IMR-90 (cell line): ENCODE data around the gene ULK2. TPM values are rescaled to one million over a fixed set of nuclear protein-coding genes. Genes with fewer than 3 reads are reported as not detected.

Experiments
- ATAC-seq: fragments of 200-7000 bp; cut with Tn5 transposase; 2 replicates; pipeline ENCODE4 v1.9.1; 2020; ENCODE audit warnings: low read depth, mild to moderate bottlenecking, moderate library complexity
- BruUV-seq: library from RNA; stranded (reverse); fragments of 400-500 nt; replicated peaks from 2 replicates; lab custom pipeline; 2021; lab: Mats Ljungman, UMichigan
- CTCF ChIA-PET: fragments of 300-600 bp; formaldehyde crosslinking; extraction: SDS; loops from one replicate; lab custom pipeline; 2021; ENCODE audit warnings: antibody characterized with exemption; lab: Yijun Ruan, JAX
- POLR2A ChIA-PET: fragments of 300-600 bp; sonication (Branson Sonifier 250); formaldehyde crosslinking; loops from one replicate; lab custom pipeline; 2022; ENCODE audit warnings: antibody characterized with exemption; ENCODE audit not compliant: unreplicated experiment; lab: Charles Lee
- DNase-seq: peaks from one replicate; pipeline ENCODE4 v3.0.0; 2013
- H2AFZ ChIP-seq: replicated peaks from 2 replicates; pipeline ENCODE3; 2013; ENCODE audit warnings: low read length, mild to moderate bottlenecking; ENCODE audit not compliant: poor library complexity
- H2AK5ac ChIP-seq: 2 replicates; pipeline ENCODE4 v1.6.1; 2013; ENCODE audit warnings: low read depth, low read length, inconsistent platforms
- H2AK9ac ChIP-seq: replicated peaks from 2 replicates; pipeline ENCODE3; 2013; ENCODE audit warnings: mild to moderate bottlenecking, low read depth, low read length, moderate library complexity; ENCODE audit not compliant: poor library complexity
- H2BK120ac ChIP-seq: 2 replicates; pipeline ENCODE4 v1.6.1; 2013; ENCODE audit warnings: low read depth, low read length, inconsistent platforms
- H2BK15ac ChIP-seq: 3 replicates; pipeline ENCODE4 v1.6.1; 2013; ENCODE audit warnings: low read depth, low read length, inconsistent platforms
- H2BK20ac ChIP-seq: 2 replicates; pipeline ENCODE4 v1.6.1; 2013; ENCODE audit warnings: low read depth, mild to moderate bottlenecking, inconsistent platforms, low read length, moderate library complexity
- H2BK5ac ChIP-seq: 2 replicates; pipeline ENCODE4 v1.6.1; 2013; ENCODE audit warnings: mild to moderate bottlenecking, low read depth, low read length, inconsistent platforms; ENCODE audit not compliant: poor library complexity, severe bottlenecking
- H3K14ac ChIP-seq: replicated peaks from 2 replicates; pipeline ENCODE4 v1.6.1; 2013; ENCODE audit warnings: low read depth, low read length, inconsistent platforms
- H3K18ac ChIP-seq: 2 replicates; pipeline ENCODE4 v1.6.1; 2013; ENCODE audit warnings: low read depth, low read length, control low read depth
- H3K23ac ChIP-seq: 2 replicates; pipeline ENCODE4 v1.6.1; 2013; ENCODE audit warnings: low read depth, low read length, inconsistent platforms
- H3K27ac ChIP-seq: 2 replicates; pipeline ENCODE4 v1.5.1; 2013; ENCODE audit warnings: mild to moderate bottlenecking, control low read depth, low read length; ENCODE audit not compliant: insufficient read depth
- H3K27me3 ChIP-seq: 2 replicates; pipeline ENCODE4 v1.6.1; 2013; ENCODE audit warnings: low read length; ENCODE audit not compliant: control insufficient read depth, insufficient read depth
- H3K36me3 ChIP-seq: 2 replicates; pipeline ENCODE4 v1.6.1; 2013; ENCODE audit warnings: low read length, mixed read lengths; ENCODE audit not compliant: control insufficient read depth, insufficient read depth
- H3K4ac ChIP-seq: 2 replicates; pipeline ENCODE4 v1.6.1; 2013; ENCODE audit warnings: low read depth, low read length, inconsistent platforms
- H3K4me1 ChIP-seq: 2 replicates; pipeline ENCODE4 v1.6.1; 2013; ENCODE audit warnings: low read length, mixed read lengths; ENCODE audit not compliant: control insufficient read depth, insufficient read depth
- H3K4me2 ChIP-seq: 2 replicates; pipeline ENCODE4 v1.6.1; 2013; ENCODE audit warnings: low read depth, mild to moderate bottlenecking, control low read depth, low read length, moderate library complexity
- H3K4me3 ChIP-seq: 2 replicates; pipeline ENCODE4 v1.5.1; 2013; ENCODE audit warnings: low read depth, mild to moderate bottlenecking, control low read depth, low read length, moderate library complexity; ENCODE audit not compliant: insufficient read depth
- H3K56ac ChIP-seq: 2 replicates; pipeline ENCODE4 v1.6.1; 2013; ENCODE audit warnings: low read length, inconsistent platforms; ENCODE audit not compliant: insufficient read depth; ENCODE audit errors: extremely low read depth
- H3K79me1 ChIP-seq, 2 experiments: 2 replicates each; pipeline ENCODE4 v1.6.1; 2013; ENCODE audit warnings: low read length in 2 of 2, inconsistent platforms in 1 of 2, low read depth in 1 of 2
- H3K9ac ChIP-seq: 2 replicates; pipeline ENCODE4 v1.6.1; 2013; ENCODE audit warnings: low read depth, low read length, control low read depth
- H3K9me1 ChIP-seq: 2 replicates; pipeline ENCODE4 v1.6.1; 2013; ENCODE audit warnings: low read length, inconsistent platforms; ENCODE audit not compliant: insufficient read depth
- H3K9me3 ChIP-seq: 2 replicates; pipeline ENCODE4 v1.6.1; 2013; ENCODE audit warnings: low read length; ENCODE audit not compliant: control insufficient read depth, insufficient read depth
- H4K20me1 ChIP-seq: 2 replicates; pipeline ENCODE4 v1.6.1; 2013; ENCODE audit warnings: low read length, inconsistent platforms; ENCODE audit not compliant: insufficient read depth
- H4K5ac ChIP-seq: 2 replicates; pipeline ENCODE4 v1.6.1; 2013; ENCODE audit warnings: mild to moderate bottlenecking, low read depth, low read length, control low read depth
- H4K8ac ChIP-seq, 2 experiments: 2 replicates each; pipeline ENCODE4 v1.6.1; 2013; ENCODE audit warnings: low read depth in 2 of 2, low read length in 2 of 2, control low read depth in 1 of 2, inconsistent platforms in 1 of 2
- H4K91ac ChIP-seq: 2 replicates; pipeline ENCODE4 v1.6.1; 2013; ENCODE audit warnings: low read depth, low read length, inconsistent platforms; ENCODE audit not compliant: insufficient read depth
- BHLHE40 ChIP-seq: fragments of 150-350 bp; IDR thresholded peaks from 2 replicates; pipeline ENCODE4 v1.6.1; 2016; ENCODE audit warnings: mild to moderate bottlenecking, low read depth, low read length
- CEBPB ChIP-seq: IDR thresholded peaks from 2 replicates; pipeline ENCODE4 v1.6.1; 2012; ENCODE audit warnings: low read depth, low read length, improper control_type of control experiment
- CHD1 ChIP-seq: IDR thresholded peaks from 2 replicates; pipeline ENCODE4 v1.6.1; 2012; ENCODE audit warnings: low read depth, low read length, improper control_type of control experiment
- CTCF ChIP-seq: conservative IDR thresholded peaks from 2 replicates; pipeline ENCODE4 v1.5.1; 2012; ENCODE audit warnings: mild to moderate bottlenecking, low read depth, low read length, improper control_type of control experiment
- ELK1 ChIP-seq: fragments of 150-350 bp; IDR thresholded peaks from 2 replicates; pipeline ENCODE4 v1.6.1; 2016; ENCODE audit warnings: low read depth, mild to moderate bottlenecking, low read length, moderate library complexity, borderline replicate concordance
- FOS ChIP-seq: fragments of 150-350 bp; IDR thresholded peaks from 2 replicates; pipeline ENCODE4 v1.6.1; 2016; ENCODE audit warnings: low read depth, low read length
- MAFK ChIP-seq: IDR thresholded peaks from 2 replicates; pipeline ENCODE4 v1.6.1; 2012; ENCODE audit warnings: low read depth, low read length, improper control_type of control experiment
- MAZ ChIP-seq: IDR thresholded peaks from 2 replicates; pipeline ENCODE4 v1.6.1; 2012; ENCODE audit warnings: low read depth, mild to moderate bottlenecking, low read length, improper control_type of control experiment, moderate library complexity, borderline replicate concordance
- MXI1 ChIP-seq: IDR thresholded peaks from 2 replicates; pipeline ENCODE4 v1.6.1; 2012; ENCODE audit warnings: low read depth, mild to moderate bottlenecking, low read length, moderate library complexity, borderline replicate concordance
- NFE2L2 ChIP-seq: fragments of 150-350 bp; IDR thresholded peaks from 2 replicates; pipeline ENCODE4 v1.6.1; 2016; ENCODE audit warnings: low read depth, mild to moderate bottlenecking, low read length
- POLR2A ChIP-seq: IDR thresholded peaks from 2 replicates; pipeline ENCODE4 v1.6.1; 2012; ENCODE audit warnings: mild to moderate bottlenecking, low read depth, low read length
- RAD21 ChIP-seq: IDR thresholded peaks from 2 replicates; pipeline ENCODE4 v1.6.1; 2012; ENCODE audit warnings: low read length, improper control_type of control experiment
- RCOR1 ChIP-seq: IDR thresholded peaks from 2 replicates; pipeline ENCODE4 v1.6.1; 2012; ENCODE audit warnings: mild to moderate bottlenecking, low read length, improper control_type of control experiment; ENCODE audit not compliant: insufficient replicate concordance
- RFX5 ChIP-seq: IDR thresholded peaks from 2 replicates; pipeline ENCODE4 v1.8.0; 2012; ENCODE audit warnings: low read depth, mild to moderate bottlenecking, low read length, moderate library complexity
- SMC3 ChIP-seq: fragments of 150-350 bp; IDR thresholded peaks from 2 replicates; pipeline ENCODE4 v1.6.1; 2016; ENCODE audit warnings: low read depth, mild to moderate bottlenecking, antibody characterized with exemption, low read length, moderate library complexity
- WGBS, 2 experiments: methylation state at CpG; one replicate each; pipeline versions ENCODE4 v1.1.5 to v1.1.7; 2013; ENCODE audit warnings: missing lambda C conversion rate in 2 of 2; ENCODE audit not compliant: insufficient read length in 1 of 2; ENCODE audit errors: extremely low coverage in 2 of 2; 5-methylcytosine and 5-hydroxymethylcytosine counted together
- dilution Hi-C: fragments of 300-500 bp; cut with HindIII; formaldehyde crosslinking; loops from one replicate; pipeline ENCODE4 v1.14.3; 2018; ENCODE audit warnings: low sequenced_read_pairs; ENCODE audit not compliant: unreplicated experiment
- in situ Hi-C: fragments of 300-500 bp; cut with MboI; formaldehyde crosslinking; loops from 3 replicates; pipeline ENCODE4 v1.14.3; 2019; ENCODE audit warnings: low sequenced_read_pairs, inconsistent platforms, mixed read lengths
- intact Hi-C: fragments of 100-400 bp; cut with micrococcal nuclease; formaldehyde crosslinking; loops from 2 replicates; pipeline ENCODE4 v1.10.0; 2022
- polyA plus RNA-seq, 3 experiments: library from polyadenylated mRNA; depleted of rRNA; stranded (reverse); fragments of >200 nt; gene quantifications; 2 replicates each; pipeline ENCODE4 v1.2.3, GENCODE V29; 2012; ENCODE audit warnings: low replicate concordance in 1 of 3
- total RNA-seq: library from RNA; depleted of rRNA; stranded (reverse); fragments of >200 nt; gene quantifications from 2 replicates; pipeline ENCODE4 v1.2.3, GENCODE V29; 2012

The ULK2 gene
- total and polyA plus RNA-seq, 2 of the 4 experiments (the other 2 are of a cell fraction) = 8.9 to 10.8 TPM

GRCh38 chr17:19743101-19744100 lies 124.3 kb downstream of the ULK2 start:
- no peaks in the 10 kb centered on the region for H3K79me1 ChIP-seq
- no peaks in the 10 kb centered on the region for H3K9me1 ChIP-seq
- ChIA-PET POLR2A (no interaction called here), CTCF (interaction anchor here (0.6 kb wide), 1 partner anchor 10 kb away, joined by 3 read pairs; no protein-coding TSS in a partner anchor)
- H4K5ac ChIP-seq = no peak overlapping the region
- in situ Hi-C loops (no loop called here), intact Hi-C loops (no loop called here), dilution Hi-C loops (no loop called here)
- no peak overlapping the region for H2BK20ac ChIP-seq
- H3K27me3 ChIP-seq = peaks cover 31% of the 10 kb centered on the region
- no peak for ATAC-seq
- no peak overlapping the region for H2BK5ac ChIP-seq
- DNase-seq = no peak
- H2BK15ac ChIP-seq = no peak overlapping the region
- no peak for TF ChIP-seq CEBPB
- TF ChIP-seq CHD1 = no peak
- no peak for TF ChIP-seq MXI1
- no peak for TF ChIP-seq ELK1
- TF ChIP-seq RFX5 = no peak
- no peak for TF ChIP-seq NFE2L2
- no peak for TF ChIP-seq POLR2A
- no peak for TF ChIP-seq CTCF
- TF ChIP-seq MAZ = no peak
- no peak for TF ChIP-seq FOS
- TF ChIP-seq SMC3 = no peak
- TF ChIP-seq RCOR1 = no peak
- no peak for TF ChIP-seq RAD21
- no peak for TF ChIP-seq BHLHE40
- TF ChIP-seq MAFK = no peak
- H2AK5ac ChIP-seq = no peak overlapping the region
- H3K9me3 ChIP-seq = no peaks in the 10 kb centered on the region
- no peak overlapping the region for H3K56ac ChIP-seq
- BruUV-seq = no TSS peak
- no peak overlapping the region for H3K18ac ChIP-seq
- no peak overlapping the region for H3K4ac ChIP-seq
- H2AFZ ChIP-seq = no peak overlapping the region
- no peak overlapping the region for H3K9ac ChIP-seq
- H4K91ac ChIP-seq = no peak overlapping the region
- H3K27ac ChIP-seq = no peak overlapping the region
- no peaks in the 10 kb centered on the region for H3K36me3 ChIP-seq
- no peaks in the 10 kb centered on the region for H4K20me1 ChIP-seq
- WGBS, 2 experiments = 95% methylated on average over 4 of the region's 34 CpGs; no CpG with 5 or more reads in 1 of the 2 experiments
- H4K8ac ChIP-seq = no peak overlapping the region
- H3K23ac ChIP-seq = no peak overlapping the region
- no peak overlapping the region for H3K4me2 ChIP-seq
- no peak overlapping the region for H2BK120ac ChIP-seq
- H3K4me3 ChIP-seq = no peak overlapping the region
- no peak overlapping the region for H2AK9ac ChIP-seq
- no peak overlapping the region for H3K14ac ChIP-seq
- no peaks in the 10 kb centered on the region for H3K4me1 ChIP-seq
